ENCODE measurements around the gene CAB39. TPM values are rescaled to one million over a fixed set of nuclear protein-coding genes. Genes with fewer than 3 reads are reported as not detected.
A peak's percentile ranks its signal among the peaks of the same experiment; 100 is the strongest.

Gene CAB39
- total RNA-seq, 1 donor, result 53.2 TPM

GRCh38 chr2:230751062-230751461, 38.4 kb downstream of the CAB39 start:
- no peak for DNase-seq (ENCODE audit: insufficient read length, low spot score, missing footprints)
- peaks cover 30% of the 10 kb centered on the region for H4K20me1 ChIP-seq (ENCODE audit: insufficient read depth, low read length)
- no peak overlapping the region for H3K4me2 ChIP-seq (ENCODE audit: insufficient read depth, low read length)
- peaks cover 15% of the 10 kb centered on the region for H3K4me1 ChIP-seq (ENCODE audit: insufficient read depth, low read length)
- H3K4me3 ChIP-seq (ENCODE audit: insufficient read depth, low read length), result no peak overlapping the region
- H3K27ac ChIP-seq (ENCODE audit: low read depth, low read length), result peak overlapping the region; percentile 16
- H3K9me3 ChIP-seq (ENCODE audit: low read depth, low read length), result no peaks in the 10 kb centered on the region
- no peak for TF ChIP-seq CTCF (IDR thresholded peaks at IDR 0.05; ENCODE audit: extremely low read depth, low read depth, low read length)
- no peak overlapping the region for H2AFZ ChIP-seq (ENCODE audit: low read length)
- H3K79me2 ChIP-seq (ENCODE audit: insufficient read depth, low read length), result peaks cover 90% of the 10 kb centered on the region
- no peaks in the 10 kb centered on the region for H3K27me3 ChIP-seq (ENCODE audit: insufficient read depth, low read length)
- H3K36me3 ChIP-seq (ENCODE audit: insufficient read depth, low read length), result peaks cover 7% of the 10 kb centered on the region

GRCh38 chr2:230754200-230754599, 41.6 kb downstream of the CAB39 start:
- Histone ChIP-seq H3K4me1 (ENCODE audit: insufficient read depth, low read length) (peaks cover 38% of the 10 kb centered on the region), H4K20me1 (ENCODE audit: insufficient read depth, low read length) (peaks cover 35% of the 10 kb centered on the region), H3K27ac (ENCODE audit: low read depth, low read length) (no peak overlapping the region)

GRCh38 chr2:230757476-230757875, 44.8 kb downstream of the CAB39 start:
- Histone ChIP-seq H3K27me3 (ENCODE audit: insufficient read depth, low read length) (no peaks in the 10 kb centered on the region), H3K79me2 (ENCODE audit: insufficient read depth, low read length) (peaks cover 83% of the 10 kb centered on the region), H3K36me3 (ENCODE audit: insufficient read depth, low read length) (peaks cover 12% of the 10 kb centered on the region), H3K27ac (ENCODE audit: low read depth, low read length) (peak overlapping the region; percentile 71), H2AFZ (ENCODE audit: low read length) (no peak overlapping the region), H3K4me2 (ENCODE audit: insufficient read depth, low read length) (peak overlapping the region; percentile 31), H4K20me1 (ENCODE audit: insufficient read depth, low read length) (peaks cover 28% of the 10 kb centered on the region), H3K9me3 (ENCODE audit: low read depth, low read length) (no peaks in the 10 kb centered on the region), H3K4me1 (ENCODE audit: insufficient read depth, low read length) (peaks cover 33% of the 10 kb centered on the region), H3K4me3 (ENCODE audit: insufficient read depth, low read length) (no peak overlapping the region)
- TF ChIP-seq CTCF (IDR thresholded peaks at IDR 0.05; ENCODE audit: extremely low read depth, low read depth, low read length), result no peak
- peak; percentile 37 for DNase-seq (ENCODE audit: insufficient read length, low spot score, missing footprints)

More at GRCh38 chr2:230754200-230754599, 41.6 kb downstream of the CAB39 start:
- Histone ChIP-seq H3K27me3 (ENCODE audit: insufficient read depth, low read length) (no peaks in the 10 kb centered on the region), H3K36me3 (ENCODE audit: insufficient read depth, low read length) (no peaks in the 10 kb centered on the region), H3K4me3 (ENCODE audit: insufficient read depth, low read length) (no peak overlapping the region), H2AFZ (ENCODE audit: low read length) (no peak overlapping the region), H3K9me3 (ENCODE audit: low read depth, low read length) (no peaks in the 10 kb centered on the region), H3K79me2 (ENCODE audit: insufficient read depth, low read length) (peaks cover 89% of the 10 kb centered on the region), H3K4me2 (ENCODE audit: insufficient read depth, low read length) (no peak overlapping the region)
- no peak for DNase-seq (ENCODE audit: insufficient read length, low spot score, missing footprints)
- TF ChIP-seq CTCF (IDR thresholded peaks at IDR 0.05; ENCODE audit: extremely low read depth, low read depth, low read length), result no peak

GRCh38 chr2:230758566-230759480, 46.2 kb downstream of the CAB39 start:
- H3K4me2 ChIP-seq (ENCODE audit: insufficient read depth, low read length), result peak overlapping the region; percentile 47
- DNase-seq (ENCODE audit: insufficient read length, low spot score, missing footprints), result peak; percentile 87
- peak overlapping the region; percentile 62 for H3K27ac ChIP-seq (ENCODE audit: low read depth, low read length)
- peaks cover 33% of the 10 kb centered on the region for H3K4me1 ChIP-seq (ENCODE audit: insufficient read depth, low read length)
- peaks cover 77% of the 10 kb centered on the region for H3K79me2 ChIP-seq (ENCODE audit: insufficient read depth, low read length)
- no peak for TF ChIP-seq CTCF (IDR thresholded peaks at IDR 0.05; ENCODE audit: extremely low read depth, low read depth, low read length)
- H3K36me3 ChIP-seq (ENCODE audit: insufficient read depth, low read length), result peaks cover 13% of the 10 kb centered on the region
- H2AFZ ChIP-seq (ENCODE audit: low read length), result no peak overlapping the region
- H3K27me3 ChIP-seq (ENCODE audit: insufficient read depth, low read length), result no peaks in the 10 kb centered on the region
- H4K20me1 ChIP-seq (ENCODE audit: insufficient read depth, low read length), result peaks cover 26% of the 10 kb centered on the region
- H3K4me3 ChIP-seq (ENCODE audit: insufficient read depth, low read length), result no peak overlapping the region
- no peaks in the 10 kb centered on the region for H3K9me3 ChIP-seq (ENCODE audit: low read depth, low read length)

All from osteoblast (primary cell).